Gastroesophageal sphincter (tissue), 2 donors: ENCODE measurements around the gene MCM5.

Experiments used
- EP300 ChIP-seq: sonication (generic); formaldehyde crosslinking; IDR thresholded peaks from one replicate; pipeline ENCODE4 v1.6.1; 2017; ENCODE audit warnings: antibody characterized with exemption, mild to moderate bottlenecking
- POLR2A ChIP-seq, 2 donors: fragments of 450-650 bp; IDR thresholded peaks; one replicate each; pipeline ENCODE4 v1.6.1; 2017; ENCODE audit warnings: antibody characterized with exemption in 2 of 2, mild to moderate bottlenecking in 2 of 2, moderate library complexity in 1 of 2

DNA sequence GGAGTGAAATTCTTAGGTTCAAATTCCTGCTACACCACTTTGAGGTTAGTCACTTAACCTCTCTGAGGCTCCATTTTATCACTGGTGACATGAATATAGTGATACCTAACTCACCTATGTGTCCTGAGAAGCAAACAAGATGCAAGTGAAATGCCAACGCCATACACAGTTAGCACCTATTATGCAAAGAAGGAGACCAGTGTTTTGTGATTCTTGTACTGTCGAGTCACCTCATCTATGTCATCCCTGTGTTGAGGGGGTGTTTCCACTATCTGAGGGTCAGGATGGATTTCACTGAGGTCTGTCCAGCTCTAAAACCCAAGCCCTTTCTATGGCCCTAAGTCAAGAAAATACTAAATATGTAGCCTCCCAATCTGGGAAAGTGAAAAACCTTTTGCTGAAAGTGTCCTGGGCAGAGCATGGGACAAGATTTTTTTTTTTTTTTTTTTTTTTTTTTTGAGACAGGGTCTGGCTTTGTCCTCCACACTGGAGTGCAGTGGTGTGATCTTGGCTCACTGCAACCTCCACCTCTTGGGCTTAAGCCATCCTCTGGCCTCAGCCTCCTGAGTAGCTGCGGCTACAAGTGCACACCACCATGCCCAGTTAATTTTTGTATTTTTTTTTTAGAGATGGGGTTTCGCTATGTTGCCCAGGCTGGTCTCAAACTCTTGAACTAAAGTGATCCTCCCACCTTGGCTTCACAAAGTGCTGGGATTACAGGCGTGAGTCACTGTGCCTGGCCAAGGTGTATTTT lies 5.0 kb upstream of the MCM5 start:
- TF ChIP-seq EP300 (no peak), POLR2A (IDR thresholded peaks at IDR 0.05) (no peak)
